Measurements from ENCODE around the gene PRLH.

GRCh38 chr2:237555560-237555959 lies 10.8 kb upstream of the PRLH start:
- TF ChIP-seq CTCF (IDR thresholded peaks at IDR 0.05), result no peak
- no peak for TF ChIP-seq PRDM15 (CRISPR knock-in tag; IDR thresholded peaks at IDR 0.05)
- no peak for TF ChIP-seq ZNF281 (CRISPR knock-in tag; IDR thresholded peaks at IDR 0.05)
- TF ChIP-seq ETV6 (CRISPR knock-in tag; IDR thresholded peaks at IDR 0.05), result no peak
